Suppressor macrophage (primary cell): ENCODE measurements around the gene TMEM171.
A peak's percentile ranks its signal among the peaks of the same experiment; 100 is the strongest.

Source experiments
- DNase-seq, 4 experiments: peaks; one replicate each; pipeline ENCODE4 v3.0.0-alpha.2; 2020 to 2022

The TMEM171 gene

GRCh38 chr5:73152411-73153388, 32.3 kb downstream of the TMEM171 start:
- no peak for DNase-seq

GRCh38 chr5:73153513-73153912, 33.1 kb downstream of the TMEM171 start:
- peak in 1 of 4 experiments; percentile 16 for DNase-seq

GRCh38 chr5:73154208-73155006, 34.0 kb downstream of the TMEM171 start:
- DNase-seq, result no peak

DNA sequence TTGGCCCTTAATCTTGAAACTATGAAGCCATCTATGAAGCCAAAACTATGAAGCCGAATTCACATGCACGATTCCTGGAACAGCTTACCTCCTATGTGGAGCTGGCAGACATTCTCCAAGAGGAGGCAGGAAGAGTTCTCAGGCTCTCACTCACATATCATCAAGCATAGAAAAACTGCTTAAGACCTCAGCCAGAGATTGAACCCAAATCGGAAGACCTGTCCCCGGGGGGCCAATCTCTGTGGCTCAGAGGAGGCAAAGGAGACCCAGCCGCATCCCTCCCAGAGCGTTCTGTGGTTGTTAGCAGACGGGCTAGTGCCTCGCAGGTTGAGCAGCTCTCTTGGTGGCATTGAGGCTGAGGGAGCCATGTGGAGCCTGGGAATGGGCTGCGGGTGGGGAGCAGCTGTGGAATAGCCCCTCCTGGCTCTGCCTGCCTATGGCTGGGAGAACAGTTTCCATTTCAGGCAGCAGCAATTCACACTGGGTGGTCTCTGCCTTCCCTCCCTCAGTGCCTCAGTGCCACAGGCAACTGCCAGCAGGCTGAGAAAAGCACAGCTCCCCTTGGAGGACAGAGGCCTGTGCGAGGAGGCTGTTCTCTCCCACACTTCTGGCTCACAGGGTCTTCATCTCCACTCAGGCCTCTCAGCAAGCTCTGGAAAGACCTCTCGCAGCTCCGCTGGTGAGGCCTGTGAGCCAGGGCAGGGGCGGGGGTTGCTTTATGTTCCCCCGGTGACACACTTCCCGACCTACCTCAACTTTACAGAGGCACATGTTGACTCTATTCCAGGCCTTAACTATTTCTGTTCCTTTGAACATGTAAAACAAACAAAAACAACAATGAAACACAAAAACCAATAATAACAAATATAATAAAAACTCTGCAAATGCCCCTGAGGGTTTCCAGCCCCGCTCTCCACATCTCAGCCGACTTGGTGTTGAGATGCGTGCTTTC, 35.2 kb downstream of the TMEM171 start:
- DNase-seq, result no peak

DNA sequence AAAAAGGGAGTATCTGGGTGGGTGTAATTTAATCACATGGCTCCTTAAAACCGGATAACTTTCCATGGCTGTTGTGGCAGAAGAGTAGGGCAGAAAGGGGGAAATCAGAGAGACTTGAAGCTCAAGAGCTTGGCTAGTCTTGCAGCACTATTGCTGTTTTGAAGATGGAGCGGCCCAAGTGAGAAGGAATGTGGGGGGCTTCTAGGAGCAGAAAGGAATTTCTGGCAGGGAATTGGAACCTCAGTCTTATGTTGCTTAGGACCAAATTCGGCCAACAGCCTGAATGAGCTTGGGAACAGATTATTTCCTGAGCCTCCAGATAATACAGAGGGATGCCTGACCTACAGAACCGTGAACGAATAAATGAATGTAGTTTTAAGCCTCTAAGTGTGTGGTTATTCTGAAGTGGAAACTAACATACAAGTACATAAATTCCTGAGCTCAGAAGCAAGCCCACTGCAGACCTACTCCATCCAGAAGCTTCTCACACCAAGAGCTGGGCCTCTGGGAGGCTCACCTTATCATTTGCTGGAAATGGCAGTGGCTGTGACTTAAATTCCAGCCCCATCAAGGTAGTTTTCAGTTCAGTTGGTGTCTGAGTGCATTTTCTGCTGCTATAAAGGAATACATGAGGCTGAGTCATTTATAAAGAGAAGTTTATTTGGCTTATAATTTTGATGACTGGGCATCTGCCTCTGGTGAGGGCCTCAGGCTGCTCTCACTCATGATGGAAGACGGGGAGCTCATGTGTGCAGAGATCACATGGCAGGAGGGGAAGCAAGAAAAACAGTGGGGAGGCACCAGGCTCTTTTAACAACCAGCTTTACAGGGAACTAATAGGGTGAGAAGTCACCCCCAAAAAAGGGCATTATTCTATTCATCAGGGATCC, 37.3 kb downstream of the TMEM171 start:
- no peak for DNase-seq

DNA sequence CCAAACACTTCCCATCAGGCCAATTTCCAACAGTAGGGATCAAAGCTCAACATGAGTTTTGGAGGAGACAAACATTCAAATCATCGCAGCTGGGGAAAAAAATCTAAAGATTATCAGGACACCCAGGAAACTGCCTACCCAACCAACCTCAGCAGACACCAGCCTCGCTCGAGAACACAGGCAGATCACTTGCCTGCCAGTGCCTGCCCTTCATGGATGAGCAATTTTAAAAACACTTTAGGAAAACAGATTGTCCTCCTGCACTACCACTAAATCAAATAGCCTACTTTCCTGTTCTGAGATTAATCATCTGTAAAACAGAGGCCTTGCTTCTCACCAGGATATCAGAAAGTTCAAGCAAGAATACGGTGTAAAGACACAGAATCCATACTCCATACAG, 37.9 kb downstream of the TMEM171 start:
- no peak for DNase-seq

- DNase-seq, result peak in 3 of 4 experiments; percentile 1 to 14 (median 6)
These were observed 39.9 kb downstream of the TMEM171 start for GRCh38 chr5:73160239-73160671.

- peak; percentile 38 to 62 (median 52) for DNase-seq
These were observed 50.1 kb downstream of the TMEM171 start for GRCh38 chr5:73170522-73170921.

DNA sequence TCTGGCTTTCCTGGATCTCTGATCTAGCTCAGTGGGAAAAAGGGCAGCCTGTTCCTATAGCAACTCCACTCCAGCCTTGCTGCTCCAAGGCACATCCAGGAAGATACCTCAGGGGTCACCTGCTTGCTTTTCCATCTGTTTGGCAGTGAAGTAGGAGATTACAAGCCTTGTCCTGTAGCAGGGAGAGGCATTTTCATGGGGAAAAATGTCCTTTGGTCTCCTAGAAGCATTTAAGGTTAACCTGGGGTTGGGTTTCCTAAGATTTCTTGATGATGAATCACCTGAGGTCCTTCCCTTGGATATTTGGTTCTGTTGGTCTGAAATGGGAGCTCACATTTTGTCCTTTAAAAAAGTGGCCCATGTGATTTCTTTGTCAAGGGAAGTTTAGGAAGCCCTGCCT, 51.1 kb downstream of the TMEM171 start:
- DNase-seq, result no peak

DNA sequence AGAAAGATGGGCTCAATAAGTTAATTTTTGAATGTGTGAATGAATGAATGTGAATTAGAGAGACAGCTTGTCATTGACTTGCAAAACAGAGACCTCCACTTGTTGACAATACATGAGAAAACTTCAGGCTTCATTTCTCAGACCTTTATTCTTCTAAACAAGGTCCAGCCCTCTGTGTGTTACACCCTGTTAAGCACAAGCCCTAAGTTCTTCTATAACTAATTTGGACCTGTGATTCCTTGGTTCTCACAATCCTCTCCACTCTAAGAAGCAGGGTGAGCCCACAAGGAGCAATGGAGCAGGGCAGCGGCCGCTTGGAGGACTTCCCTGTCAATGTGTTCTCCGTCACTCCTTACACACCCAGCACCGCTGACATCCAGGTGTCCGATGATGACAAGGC, 52.6 kb downstream of the TMEM171 start, which contains the start of gene TMEM174:
TSS of gene TMEM174 (plus strand) at position 243 of the 400 bp plus-strand sequence. CDS start at position 294, 51 bp downstream.
- DNase-seq, result no peak

DNA sequence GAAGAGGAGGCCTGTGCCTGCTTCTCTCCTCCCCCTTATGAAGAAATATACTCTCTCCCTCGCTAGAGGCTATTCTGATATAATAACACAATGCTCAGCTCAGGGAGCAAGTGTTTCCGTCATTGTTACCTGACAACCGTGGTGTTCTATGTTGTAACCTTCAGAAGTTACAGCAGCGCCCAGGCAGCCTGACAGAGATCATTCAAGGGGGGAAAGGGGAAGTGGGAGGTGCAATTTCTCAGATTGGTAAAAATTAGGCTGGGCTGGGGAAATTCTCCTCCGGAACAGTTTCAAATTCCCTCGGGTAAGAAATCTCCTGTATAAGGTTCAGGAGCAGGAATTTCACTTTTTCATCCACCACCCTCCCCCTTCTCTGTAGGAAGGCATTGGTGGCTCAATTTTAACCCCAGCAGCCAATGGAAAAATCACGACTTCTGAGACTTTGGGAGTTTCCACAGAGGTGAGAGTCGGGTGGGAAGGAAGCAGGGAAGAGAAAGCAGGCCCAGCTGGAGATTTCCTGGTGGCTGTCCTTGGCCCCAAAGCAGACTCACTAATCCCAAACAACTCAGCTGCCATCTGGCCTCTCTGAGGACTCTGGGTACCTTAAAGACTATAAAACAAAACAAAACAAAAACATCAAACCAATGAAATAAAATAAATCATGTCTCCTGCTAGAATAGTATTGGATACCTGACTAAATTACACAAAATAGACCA, 53.9 kb downstream of the TMEM171 start:
- no peak for DNase-seq

- DNase-seq, result no peak
These were observed 55.9 kb downstream of the TMEM171 start for GRCh38 chr5:73176250-73176649.

DNA sequence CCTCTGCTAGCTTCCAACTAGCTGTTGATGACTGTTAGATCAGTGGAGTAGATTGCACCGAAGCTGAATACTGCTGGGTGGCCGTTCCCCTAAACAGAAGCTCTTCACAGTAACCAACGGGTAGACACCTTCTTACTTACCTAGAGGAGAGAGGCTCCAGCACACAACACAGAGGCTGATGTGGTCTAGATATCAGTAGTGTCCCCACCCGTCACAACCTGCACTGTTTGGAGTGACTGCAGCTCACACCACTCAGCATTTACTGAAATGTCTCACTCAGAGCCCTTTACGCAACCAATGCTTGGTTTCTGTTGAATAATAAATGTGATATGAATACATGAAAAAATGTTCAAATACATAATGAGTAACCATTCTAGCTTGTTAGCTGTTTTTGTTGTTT, 57.9 kb downstream of the TMEM171 start:
- DNase-seq, result no peak

DNA sequence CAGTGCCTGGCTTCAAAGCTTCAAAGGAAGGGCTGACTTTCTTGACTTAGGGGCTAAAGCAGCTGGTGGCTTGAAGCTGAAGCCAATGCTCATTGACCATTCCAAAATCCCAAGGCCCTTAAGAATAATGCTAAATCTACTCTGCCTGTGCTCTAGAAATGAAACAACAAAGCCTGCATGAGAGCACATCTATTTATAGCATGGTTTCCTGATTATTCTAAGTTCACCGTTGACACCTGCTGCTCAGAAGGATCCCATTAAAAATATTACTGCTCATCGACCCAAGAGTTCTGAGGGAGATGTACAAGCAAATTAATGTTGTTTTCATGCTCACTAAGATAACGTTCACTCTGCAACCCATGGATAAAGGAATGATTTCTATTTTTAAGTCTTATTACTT, 59.4 kb downstream of the TMEM171 start:
- DNase-seq, result no peak

GRCh38 chr5:73180566-73180965, 60.2 kb downstream of the TMEM171 start:
- DNase-seq, result no peak
